Gastrocnemius medialis (tissue), 4 donors: ENCODE data around the gene TAF6. TPM values are rescaled to one million over a fixed set of nuclear protein-coding genes. Genes with fewer than 3 reads are reported as not detected.
"Not testable (repeated sequence)": the region's sequence is repeated elsewhere in the genome, so short reads cannot be mapped to it uniquely, and the experiment has no call there.

Experiments used
- ATAC-seq, 2 donors: fragments of 150-250 bp; one replicate each; pipeline ENCODE4 v1.9.1; 2016
- DNase-seq, 2 donors: peaks; one replicate each; pipeline ENCODE4 v3.0.0-alpha.2; 2019
- H3K27ac ChIP-seq, 4 donors: fragments of 200-600 bp; sonication (generic); 1 replicate in 1 of 4; 2 replicates in 3 of 4; pipeline ENCODE4 v1.5.1; 2016 to 2018; ENCODE audit warnings: mild to moderate bottlenecking in 2 of 4, moderate library complexity in 1 of 4
- H3K27me3 ChIP-seq, 3 donors: fragments of 200-600 bp; sonication (generic) in 2 of 3; 1 replicate in 1 of 3; 2 replicates in 2 of 3; pipeline versions ENCODE4 v1.5.1 to v1.6.0; 2016 to 2019; ENCODE audit warnings: mild to moderate bottlenecking in 1 of 3, moderate library complexity in 1 of 3
- H3K36me3 ChIP-seq, 2 donors: fragments of 200-600 bp; sonication (generic) in 1 of 2; one replicate each; pipeline ENCODE4 v1.5.1; 2017 to 2018
- H3K4me1 ChIP-seq, 2 donors: fragments of 200-600 bp; sonication (generic) in 1 of 2; one replicate each; pipeline ENCODE4 v1.5.1; 2016 to 2017; ENCODE audit warnings: mild to moderate bottlenecking in 2 of 2
- H3K4me3 ChIP-seq, 4 donors: fragments of 200-600 bp; sonication (generic) in 3 of 4; 1 replicate in 1 of 4; 2 replicates in 3 of 4; pipeline ENCODE4 v1.5.1; 2016 to 2019; ENCODE audit warnings: mild to moderate bottlenecking in 2 of 4
- H3K9me3 ChIP-seq, 3 donors: fragments of 200-600 bp; sonication (generic) in 2 of 3; 1 replicate in 1 of 3; 2 replicates in 2 of 3; pipeline ENCODE4 v1.5.1; 2016 to 2019
- CTCF ChIP-seq, 5 experiments: fragments of 450-650 bp in 3 of 5; fragments of 200-600 bp in 2 of 5; sonication (generic) in 2 of 5; IDR thresholded peaks in 4 of 5; conservative IDR thresholded peaks in 1 of 5; 1 replicate in 4 of 5; 2 replicates in 1 of 5; pipeline ENCODE4 v1.5.1; 2016 to 2019; ENCODE audit warnings: antibody characterized with exemption in 5 of 5, mild to moderate bottlenecking in 3 of 5, moderate library complexity in 3 of 5
- POLR2A ChIP-seq, 2 donors: fragments of 450-650 bp; IDR thresholded peaks; one replicate each; pipeline ENCODE4 v1.6.1; 2017; ENCODE audit warnings: antibody characterized with exemption in 2 of 2, mild to moderate bottlenecking in 2 of 2, moderate library complexity in 2 of 2
- in situ Hi-C, 4 donors: fragments of 200-750 bp; cut with MboI; loops; one replicate each; pipeline versions ENCODE4 v1.15.0 to v1.8.0; 2017; ENCODE audit warnings: low sequenced_read_pairs in 4 of 4
- intact Hi-C: fragments of 100-400 bp; cut with DNase I; formaldehyde crosslinking; loops from one replicate; pipeline ENCODE4 v1.15.1; 2023; ENCODE audit warnings: low total_unique reads
- total RNA-seq, 4 donors: library from RNA; depleted of rRNA; stranded (reverse); fragments of >200 nt; gene quantifications; one replicate each; pipeline versions ENCODE4 v1.1.0 to v1.2.3, GENCODE V29; 2016

Gene TAF6
- total RNA-seq, 4 donors from 2014 or later, result 38.6 to 71.7 (median 56.6) TPM

GRCh38 chr7:100132126-100132525 is 13.0 kb upstream of the TAF6 start:
- ATAC-seq, result no peak
- TF ChIP-seq CTCF (IDR thresholded peaks at IDR 0.05 in 4 of 5, conservative IDR thresholded peaks at IDR 0.05 in 1 of 5), result no peak
- TF ChIP-seq POLR2A (IDR thresholded peaks at IDR 0.05), result no peak
- no peaks in the 10 kb centered on the region for H3K27me3 ChIP-seq
- H3K4me1 ChIP-seq, result peaks cover 0 to 7% of the 10 kb centered on the region in 2 donors
- H3K27ac ChIP-seq, result no peak overlapping the region
- intact Hi-C loops, result no loop called here
- H3K36me3 ChIP-seq, result no peaks in the 10 kb centered on the region
- no peak overlapping the region for H3K4me3 ChIP-seq
- in situ Hi-C loops, result loop anchor here in 2 of 4 donors (10.0 to 25.0 kb wide), 2 partner anchors 147 to 205 kb away; no protein-coding TSS in a partner anchor
- DNase-seq, result no peak
- H3K9me3 ChIP-seq, result no peaks in the 10 kb centered on the region

GRCh38 chr7:100130608-100131453 is 11.7 kb upstream of the TAF6 start:
- ATAC-seq (no peak), DNase-seq (peak; percentile 38 to 59)
- TF ChIP-seq POLR2A (IDR thresholded peaks at IDR 0.05) (no peak), CTCF (IDR thresholded peaks at IDR 0.05 in 4 of 5, conservative IDR thresholded peaks at IDR 0.05 in 1 of 5) (peak; percentile 62 to 89 (median 81))
- H3K4me1 ChIP-seq, result peaks cover 7 to 13% of the 10 kb centered on the region in 2 donors
- H3K4me3 ChIP-seq, result peak overlapping the region in 1 of 4 donors; percentile 30
- H3K36me3 ChIP-seq, result no peaks in the 10 kb centered on the region
- in situ Hi-C loops, result loop anchor here in 2 of 4 donors (10.0 to 25.0 kb wide), 2 partner anchors 146 to 206 kb away; no protein-coding TSS in a partner anchor
- no peaks in the 10 kb centered on the region for H3K27me3 ChIP-seq
- intact Hi-C loops, result no loop called here
- no peak overlapping the region for H3K27ac ChIP-seq
- no peaks in the 10 kb centered on the region for H3K9me3 ChIP-seq

- H3K36me3 ChIP-seq, H3K27ac ChIP-seq, H3K9me3 ChIP-seq, DNase-seq, intact Hi-C loops, H3K4me3 ChIP-seq, H3K27me3 ChIP-seq, ATAC-seq: not testable (repeated sequence)
- in situ Hi-C loops, result loop anchor here in 2 of 4 donors (10.0 to 25.0 kb wide), 2 partner anchors 145 to 207 kb away; no protein-coding TSS in a partner anchor
- peaks cover 11 to 19% of the 10 kb centered on the region in 2 donors for H3K4me1 ChIP-seq
These were observed 11.1 kb upstream of the TAF6 start for GRCh38 chr7:100130220-100130607.

- DNase-seq (no peak), ATAC-seq (no peak)
- TF ChIP-seq POLR2A (IDR thresholded peaks at IDR 0.05) (no peak), CTCF (IDR thresholded peaks at IDR 0.05 in 4 of 5, conservative IDR thresholded peaks at IDR 0.05 in 1 of 5) (no peak)
- H3K27ac ChIP-seq, result no peak overlapping the region
- H3K4me3 ChIP-seq, result no peak overlapping the region
- no peaks in the 10 kb centered on the region for H3K36me3 ChIP-seq
- in situ Hi-C loops, result loop anchor here in 2 of 4 donors (10.0 to 25.0 kb wide), 2 partner anchors 134 to 209 kb away; no protein-coding TSS in a partner anchor
- intact Hi-C loops, result loop anchor here (5.0 to 10.0 kb wide), 3 partner anchors 41 to 136 kb away; partner anchors contain the start of genes COPS6 and ZKSCAN1
- H3K27me3 ChIP-seq, result no peaks in the 10 kb centered on the region
- H3K9me3 ChIP-seq, result no peaks in the 10 kb centered on the region
- peaks cover 11 to 22% of the 10 kb centered on the region in 2 donors for H3K4me1 ChIP-seq
These were observed 9.4 kb upstream of the TAF6 start for GRCh38 chr7:100128637-100128963.
